HG03045 (cell line): ENCODE measurements around the gene SRSF9.

ENCODE experiments used
- ATAC-seq: cut with Tn5 transposase; IDR thresholded peaks from one replicate; pipeline ENCODE4 v1.9.1; 2021; ENCODE audit warnings: mild to moderate bottlenecking, moderate library complexity; ENCODE audit not compliant: unreplicated experiment

SRSF9 gene

GRCh38 chr12:120413901-120414695 lies 55.5 kb downstream of the SRSF9 start:
- ATAC-seq: no peak

GRCh38 chr12:120412421-120412820 lies 57.1 kb downstream of the SRSF9 start:
- no peak for ATAC-seq
